ENCODE measurements around the gene SLC66A3.

- TF ChIP-seq CTCF (IDR thresholded peaks at IDR 0.05; ENCODE audit: low read depth, low read length) = no peak
- no peak for TF ChIP-seq EZH2phosphoT487 (IDR thresholded peaks at IDR 0.05; ENCODE audit: low read depth)
Observed at GRCh38 chr2:11133936-11134320, 21.3 kb upstream of the SLC66A3 start.

Measured in OCI-LY3 (cell line).